SIG-M5 treated with dmso at 0.1 percent for 504 hours (cell line): ENCODE measurements around the gene SCEL.
"Not testable (repeated sequence)": the region's sequence is repeated elsewhere in the genome, so short reads cannot be mapped to it uniquely, and the experiment has no call there.

Source experiments
- DNase-seq: peaks from one replicate; lab custom pipeline; 2025; ENCODE audit not compliant: unreplicated experiment; lab: John Stamatoyannopoulos, UW

SCEL gene, protein sequence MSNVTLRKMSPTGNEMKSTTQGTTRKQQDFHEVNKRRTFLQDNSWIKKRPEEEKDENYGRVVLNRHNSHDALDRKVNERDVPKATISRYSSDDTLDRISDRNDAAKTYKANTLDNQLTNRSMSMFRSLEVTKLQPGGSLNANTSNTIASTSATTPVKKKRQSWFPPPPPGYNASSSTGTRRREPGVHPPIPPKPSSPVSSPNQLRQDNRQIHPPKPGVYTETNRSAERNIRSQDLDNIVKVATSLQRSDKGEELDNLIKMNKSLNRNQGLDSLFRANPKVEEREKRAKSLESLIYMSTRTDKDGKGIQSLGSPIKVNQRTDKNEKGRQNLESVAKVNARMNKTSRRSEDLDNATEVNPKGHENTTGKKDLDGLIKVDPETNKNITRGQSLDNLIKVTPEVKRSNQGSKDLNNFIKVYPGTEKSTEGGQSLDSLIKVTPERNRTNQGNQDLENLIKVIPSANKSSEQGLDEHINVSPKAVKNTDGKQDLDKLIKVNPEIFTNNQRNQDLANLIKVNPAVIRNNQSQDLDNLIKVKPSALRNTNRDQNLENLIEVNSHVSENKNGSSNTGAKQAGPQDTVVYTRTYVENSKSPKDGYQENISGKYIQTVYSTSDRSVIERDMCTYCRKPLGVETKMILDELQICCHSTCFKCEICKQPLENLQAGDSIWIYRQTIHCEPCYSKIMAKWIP

DNA sequence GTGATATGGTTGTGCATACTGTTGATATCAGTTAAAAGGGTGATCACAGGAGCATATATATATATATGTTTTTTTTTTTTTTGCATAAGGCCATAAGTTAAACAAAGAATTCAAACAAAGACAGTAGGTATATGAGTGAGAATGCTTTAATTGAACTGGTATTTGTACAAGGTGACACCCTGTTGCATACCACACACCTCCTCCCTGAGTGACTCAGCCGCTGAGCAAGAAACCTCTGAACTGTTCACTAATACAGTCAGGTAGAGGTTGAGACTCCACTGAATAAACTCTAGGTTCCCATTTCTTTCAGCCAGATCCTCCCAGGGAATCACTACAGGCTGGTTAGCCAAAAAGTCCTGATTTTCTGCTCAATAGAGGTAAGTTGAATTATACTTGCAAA is at the start of gene SCEL:
Gene SCEL (plus strand): TSS at position 259 of the 400 bp plus-strand sequence. CDS start 20,170 bp downstream, outside the sequence.
- no peak for DNase-seq

- DNase-seq, result no peak
Measured at GRCh38 chr13:77489566-77490337, 45.8 kb upstream of the SCEL start.

- DNase-seq, result peak; percentile 44
Measured at GRCh38 chr13:77492982-77493381, 42.5 kb upstream of the SCEL start.

GRCh38 chr13:77494226-77494625 is 41.3 kb upstream of the SCEL start:
- DNase-seq, result no peak

DNA sequence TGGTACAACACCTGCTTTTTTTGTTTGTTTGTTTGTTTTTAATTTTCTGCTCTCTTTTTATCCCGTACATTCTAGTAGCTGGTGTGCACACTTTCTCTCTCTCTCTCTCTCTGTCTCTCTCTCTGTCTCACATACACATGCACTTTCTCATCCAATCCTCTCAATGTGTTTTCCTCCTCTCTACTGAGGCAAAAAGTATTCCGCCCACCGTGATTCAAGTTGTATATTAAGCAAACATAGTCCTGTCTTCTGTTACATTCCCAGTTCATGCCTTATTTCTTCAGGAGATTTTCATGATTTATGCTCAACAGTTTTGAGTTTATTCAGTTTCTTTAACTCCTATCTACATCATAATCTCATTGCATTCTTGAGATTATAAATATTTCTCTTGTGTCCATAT is 38.2 kb upstream of the SCEL start:
- DNase-seq, result no peak

DNA sequence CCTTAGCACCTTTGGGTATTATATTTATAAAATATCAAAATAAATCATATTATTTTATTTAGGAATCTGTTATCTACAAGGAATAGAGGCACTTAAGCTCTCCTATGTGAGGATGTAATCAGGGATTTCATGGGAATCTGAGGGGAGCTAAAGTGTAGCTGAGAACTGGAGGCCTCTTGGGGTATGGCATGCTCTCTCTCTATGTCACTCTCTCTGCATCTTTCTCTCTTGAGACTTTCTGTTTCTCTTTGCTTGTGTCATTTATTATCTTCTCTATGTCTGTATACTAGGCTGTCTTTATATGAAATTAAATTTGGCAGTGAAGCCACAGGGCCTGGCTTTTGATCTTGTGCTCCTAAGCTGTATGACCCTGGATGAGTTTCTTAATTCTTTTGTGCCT is 37.7 kb upstream of the SCEL start:
- DNase-seq, result no peak

DNA sequence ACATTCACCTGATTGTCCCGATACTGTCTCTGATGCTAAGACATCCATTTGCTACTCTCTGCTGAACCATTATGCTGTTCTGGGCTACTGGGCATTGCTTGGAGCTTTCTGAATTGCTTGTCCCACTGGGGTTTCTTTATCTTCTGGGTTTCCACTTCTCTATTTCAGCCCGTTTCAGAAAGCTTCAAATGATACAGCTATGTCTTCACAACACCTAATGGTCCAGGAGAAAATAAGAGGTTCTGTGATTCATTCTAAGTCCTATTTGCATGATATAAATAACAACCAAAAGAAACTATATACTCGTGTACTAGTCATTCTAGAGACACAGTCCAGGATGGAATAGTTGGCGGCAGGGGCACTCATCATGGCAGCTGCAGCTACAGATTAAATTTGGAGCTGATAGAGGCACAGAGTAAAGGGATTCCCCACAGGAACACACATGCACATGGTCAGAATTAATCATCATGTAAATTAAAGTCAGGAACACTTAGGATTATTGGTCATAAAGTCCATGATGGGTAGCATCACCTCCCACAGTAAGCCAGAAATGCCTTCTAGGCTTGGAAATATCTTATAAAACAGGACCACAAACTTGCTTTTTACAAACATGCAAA is 33.3 kb upstream of the SCEL start:
- no peak for DNase-seq

DNA sequence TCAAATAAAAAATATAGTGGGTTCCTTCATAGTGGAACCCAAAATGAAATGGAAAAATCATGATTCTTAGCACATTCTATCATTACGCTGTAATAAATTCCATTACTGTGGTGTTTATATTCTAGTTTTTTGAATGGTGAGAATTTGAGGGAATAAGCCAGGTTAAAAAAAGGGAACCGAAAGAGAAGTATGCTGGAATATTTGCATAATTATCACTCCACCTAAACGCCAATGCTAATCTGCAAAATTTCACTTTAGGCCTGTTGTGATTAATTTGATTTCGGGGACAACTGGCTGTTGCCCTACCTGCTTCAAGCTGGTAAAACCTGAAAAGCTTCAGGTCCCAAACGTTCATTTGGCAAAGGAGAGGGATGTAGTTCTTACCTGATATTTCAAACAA is 32.1 kb upstream of the SCEL start:
- no peak for DNase-seq

- peak; percentile 41 for DNase-seq
Measured at GRCh38 chr13:77506874-77507273, 28.6 kb upstream of the SCEL start.

DNA sequence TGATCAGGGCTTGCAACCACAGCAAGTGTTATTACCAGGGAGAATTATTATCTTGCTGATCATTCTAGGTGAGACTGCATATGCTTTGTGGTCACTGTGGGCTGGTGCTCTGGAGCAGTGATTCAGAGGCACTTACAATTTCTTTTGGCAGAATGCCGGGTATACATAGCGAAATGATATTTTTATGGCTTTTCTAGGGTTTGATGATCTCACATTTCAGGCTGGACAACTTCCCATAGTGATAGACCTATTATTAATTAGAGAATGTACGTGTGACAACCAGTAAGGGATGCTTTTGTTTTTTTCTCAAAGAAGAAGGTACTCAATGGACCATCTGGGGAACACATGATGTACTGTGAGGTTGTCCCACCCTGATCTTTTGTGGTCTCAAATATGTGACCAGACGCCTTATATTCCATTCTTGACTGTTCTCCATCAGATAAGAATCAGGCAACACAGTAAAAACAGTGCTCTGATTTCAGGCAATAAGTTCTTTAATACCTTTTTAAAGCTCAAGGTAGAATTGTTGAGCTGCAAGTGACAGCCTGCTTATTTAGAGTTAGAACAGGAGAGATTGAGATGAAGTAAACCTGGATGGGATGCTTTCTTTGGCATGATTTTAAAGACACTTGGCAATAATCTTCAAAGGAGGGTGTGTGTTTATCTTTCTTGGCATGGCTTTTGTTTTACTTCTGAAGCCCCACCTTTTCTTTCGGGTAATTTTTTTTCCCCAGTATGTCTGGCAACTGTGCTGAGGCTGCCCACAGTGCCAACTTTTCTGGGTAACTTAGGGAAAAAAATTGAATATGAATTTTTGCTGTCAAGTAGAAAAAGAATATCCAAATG is 27.4 kb upstream of the SCEL start:
- DNase-seq, result no peak

DNA sequence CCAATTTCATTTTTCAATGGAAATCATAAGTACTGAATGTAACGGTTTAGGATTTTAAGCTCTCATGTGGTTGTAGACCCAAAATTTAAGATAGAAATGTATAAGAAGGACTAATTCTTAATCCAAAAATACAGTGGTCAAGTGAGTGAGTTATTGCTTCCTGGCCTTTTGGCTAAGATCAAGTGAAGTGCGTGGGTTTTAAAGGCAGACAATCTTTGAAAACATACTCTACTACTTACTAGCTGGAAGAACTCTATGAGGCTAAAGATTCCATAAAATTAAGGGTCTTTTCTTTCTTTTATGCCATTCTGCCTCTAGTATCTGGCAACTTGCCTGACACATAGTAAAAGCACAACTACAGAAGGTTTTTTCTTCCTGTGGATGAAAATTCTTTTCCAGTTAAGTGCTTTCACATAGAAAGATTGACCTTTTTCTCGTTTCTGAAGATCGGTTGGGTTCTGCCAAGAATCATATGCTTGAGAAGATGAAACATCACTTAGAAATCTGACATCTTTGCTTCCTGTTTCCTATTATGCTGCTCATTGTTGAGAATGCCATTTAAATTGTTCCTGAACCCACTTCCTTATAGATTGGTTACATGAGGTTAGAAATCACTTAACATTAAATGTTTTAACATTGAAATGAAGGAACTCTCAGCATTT is 26.4 kb upstream of the SCEL start:
- no peak for DNase-seq

DNA sequence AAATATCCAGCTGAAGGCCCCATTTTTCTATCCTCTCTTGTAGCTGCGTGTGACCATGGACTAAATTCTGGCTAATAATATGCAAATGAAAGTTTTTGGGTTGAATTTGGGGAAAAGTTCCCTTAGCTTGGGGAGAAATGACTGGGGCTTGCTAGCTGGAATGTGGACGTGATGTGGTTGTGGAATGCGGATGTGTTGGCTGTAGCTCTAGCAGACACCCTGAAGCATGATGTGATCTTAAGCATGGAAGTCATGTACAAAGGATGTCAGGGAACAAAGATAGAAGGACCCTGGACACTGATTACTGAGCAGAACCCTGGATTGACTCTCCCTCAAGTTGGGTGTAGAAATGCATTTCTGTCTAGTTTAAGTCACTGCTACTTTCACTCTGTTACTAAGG is 25.4 kb upstream of the SCEL start:
- DNase-seq, result no peak

DNA sequence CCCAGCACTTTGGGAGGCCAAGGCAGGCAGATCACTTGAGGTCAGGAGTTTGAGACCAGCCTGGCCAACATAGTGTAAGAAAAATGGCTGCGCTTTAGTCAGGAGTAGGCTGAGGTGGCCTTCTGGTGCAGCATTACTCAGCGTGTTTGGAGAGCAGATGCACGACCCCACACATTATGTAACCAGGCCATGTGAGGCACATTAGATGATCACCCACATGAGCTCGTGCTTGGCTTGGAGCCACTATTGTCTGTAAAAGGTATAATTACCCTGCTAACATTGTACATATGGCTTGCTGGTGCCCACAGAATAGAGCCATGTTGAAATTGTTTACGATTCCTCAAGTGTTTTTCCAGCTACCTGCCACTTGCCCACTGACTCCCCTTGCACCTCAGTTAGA is 24.0 kb upstream of the SCEL start:
- no peak for DNase-seq

DNA sequence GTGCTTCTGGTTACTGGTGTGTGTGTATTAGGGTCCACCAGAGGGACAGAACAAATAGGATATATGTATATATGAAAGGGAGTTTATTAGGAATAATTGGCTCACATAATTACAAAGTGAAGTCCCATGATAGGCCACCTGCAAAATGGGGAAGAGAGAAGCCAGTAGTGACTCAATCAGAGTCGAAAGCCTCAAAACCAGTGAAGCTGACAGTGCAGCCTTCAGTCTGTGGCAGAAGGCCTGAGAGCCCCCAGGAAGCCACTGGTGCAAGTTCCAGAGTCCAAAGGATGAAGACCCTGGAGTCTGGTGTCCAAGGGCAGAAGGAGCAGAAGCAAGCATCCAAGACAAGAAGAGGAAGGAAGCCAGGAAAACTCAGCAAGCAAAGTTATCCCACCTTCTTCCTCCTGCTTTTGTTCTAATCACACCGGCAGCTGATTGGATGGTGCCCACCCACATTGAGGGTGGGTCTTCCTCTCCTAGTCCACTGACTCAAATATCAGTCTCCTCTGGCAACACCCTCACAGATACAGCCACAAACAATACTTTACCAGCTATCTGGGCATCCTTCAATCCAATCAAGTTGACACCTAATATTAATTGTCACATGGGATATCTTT is 21.7 kb upstream of the SCEL start:
- DNase-seq, result peak; percentile 10

GRCh38 chr13:77514336-77514726 is 21.2 kb upstream of the SCEL start:
- no peak for DNase-seq

- DNase-seq, result no peak
Measured at GRCh38 chr13:77515785-77516184, 19.7 kb upstream of the SCEL start.

GRCh38 chr13:77516342-77516789 is 19.1 kb upstream of the SCEL start:
- no peak for DNase-seq

GRCh38 chr13:77518266-77518665 is 17.2 kb upstream of the SCEL start:
- no peak for DNase-seq

- DNase-seq, result not testable (repeated sequence)
Measured at GRCh38 chr13:77519396-77519795, 16.1 kb upstream of the SCEL start.
